ENCODE measurements around the gene ANK3.

DNA sequence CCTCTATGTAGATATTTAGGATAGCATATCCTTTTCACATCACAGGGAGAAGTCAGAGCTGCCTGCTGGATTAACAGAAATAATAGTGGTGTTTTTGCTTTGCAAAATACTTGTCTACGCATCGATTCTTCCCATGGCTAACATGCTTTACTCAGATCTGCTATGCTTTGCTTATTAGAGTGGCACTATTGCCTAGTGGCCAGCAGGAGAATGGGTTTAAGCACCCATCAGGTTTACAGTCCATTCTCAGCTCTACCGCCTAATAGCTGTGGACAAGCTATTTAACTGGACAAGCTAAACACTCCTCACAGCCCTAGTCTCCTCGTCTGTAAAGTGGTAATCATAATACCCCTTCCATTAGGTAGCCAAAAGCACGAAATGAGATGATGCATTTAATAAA, 265.1 kb downstream of the ANK3 start:
- TF ChIP-seq, protein P1, sequence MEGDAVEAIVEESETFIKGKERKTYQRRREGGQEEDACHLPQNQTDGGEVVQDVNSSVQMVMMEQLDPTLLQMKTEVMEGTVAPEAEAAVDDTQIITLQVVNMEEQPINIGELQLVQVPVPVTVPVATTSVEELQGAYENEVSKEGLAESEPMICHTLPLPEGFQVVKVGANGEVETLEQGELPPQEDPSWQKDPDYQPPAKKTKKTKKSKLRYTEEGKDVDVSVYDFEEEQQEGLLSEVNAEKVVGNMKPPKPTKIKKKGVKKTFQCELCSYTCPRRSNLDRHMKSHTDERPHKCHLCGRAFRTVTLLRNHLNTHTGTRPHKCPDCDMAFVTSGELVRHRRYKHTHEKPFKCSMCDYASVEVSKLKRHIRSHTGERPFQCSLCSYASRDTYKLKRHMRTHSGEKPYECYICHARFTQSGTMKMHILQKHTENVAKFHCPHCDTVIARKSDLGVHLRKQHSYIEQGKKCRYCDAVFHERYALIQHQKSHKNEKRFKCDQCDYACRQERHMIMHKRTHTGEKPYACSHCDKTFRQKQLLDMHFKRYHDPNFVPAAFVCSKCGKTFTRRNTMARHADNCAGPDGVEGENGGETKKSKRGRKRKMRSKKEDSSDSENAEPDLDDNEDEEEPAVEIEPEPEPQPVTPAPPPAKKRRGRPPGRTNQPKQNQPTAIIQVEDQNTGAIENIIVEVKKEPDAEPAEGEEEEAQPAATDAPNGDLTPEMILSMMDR (IDR thresholded peaks at IDR 0.05), result no peak
- no peak for TF ChIP-seq POLR2A (IDR thresholded peaks at IDR 0.05)
